NCI-H1048 (cell line): ENCODE measurements around the gene CDH2.

Experiments
- DNase-seq: peaks from one replicate; lab custom pipeline; 2025; lab: John Stamatoyannopoulos, UW

Gene CDH2

DNA sequence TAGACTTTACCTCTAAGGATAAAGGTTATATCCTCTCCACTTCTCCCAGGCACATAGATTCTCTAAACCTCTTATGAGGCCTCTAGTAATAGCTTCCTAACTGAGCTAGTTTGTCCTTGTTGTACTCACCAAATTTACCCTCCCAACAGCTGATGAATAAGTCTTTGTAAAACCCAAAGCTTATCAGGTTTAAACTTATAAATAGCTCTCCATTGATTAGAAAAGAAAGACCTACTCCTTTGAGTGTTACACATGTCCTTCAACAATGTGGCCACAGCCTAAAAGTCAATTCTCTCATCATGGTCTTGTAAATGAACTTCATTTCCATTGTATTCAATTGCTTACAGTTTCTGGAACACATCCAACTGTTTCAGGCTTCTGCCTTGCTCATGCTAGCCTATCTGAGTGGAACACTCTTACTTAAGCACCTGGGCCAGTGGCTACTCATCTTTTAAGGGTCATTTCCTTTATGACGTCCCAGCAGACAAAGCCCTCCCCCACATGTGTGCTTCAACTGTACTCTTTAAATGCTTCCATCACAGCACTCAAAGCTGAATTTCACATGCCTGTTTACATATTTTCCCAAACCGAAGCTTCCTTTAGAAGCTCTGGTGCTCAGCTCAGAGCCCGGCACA is 131.6 kb downstream of the CDH2 start:
- DNase-seq, result no peak

DNA sequence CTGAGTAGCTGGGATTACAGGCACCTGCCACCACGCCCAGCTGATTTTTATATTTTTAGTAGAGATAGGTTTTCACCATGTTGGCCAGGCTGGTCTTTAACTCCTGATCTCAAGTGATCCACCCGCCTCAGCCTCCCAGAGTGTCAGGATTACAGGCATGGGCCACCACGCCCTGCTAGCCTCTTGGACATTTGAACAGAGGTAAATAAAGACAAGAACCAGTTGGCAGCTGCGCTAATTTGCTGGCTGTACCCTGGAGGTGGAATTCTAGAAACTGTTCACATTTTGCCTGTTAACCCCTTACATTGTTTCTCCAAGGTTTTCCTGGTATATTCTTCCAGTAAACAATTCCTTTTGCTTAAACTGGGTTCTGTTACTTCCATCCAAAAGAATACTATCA is 132.9 kb downstream of the CDH2 start:
- no peak for DNase-seq

DNA sequence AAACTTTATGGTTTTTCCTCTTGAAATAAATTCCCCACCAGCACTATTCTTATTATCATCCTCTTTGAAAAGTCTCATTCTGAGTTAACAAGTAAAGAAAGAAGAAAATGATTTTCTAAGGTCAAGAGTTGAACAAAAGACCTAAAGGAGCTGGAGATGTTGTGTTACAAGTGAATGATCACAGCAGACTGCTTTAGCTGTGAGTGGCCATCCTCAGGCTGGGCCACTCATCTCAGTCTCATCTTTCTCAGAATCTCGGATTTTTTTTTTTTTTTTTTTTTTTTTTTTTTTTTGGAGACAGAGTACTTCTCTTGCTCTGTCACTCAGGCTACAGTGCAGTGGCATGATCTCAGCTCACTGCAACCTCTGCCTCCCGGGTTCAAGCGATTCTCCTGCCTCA is 133.3 kb downstream of the CDH2 start:
- DNase-seq, result no peak

DNA sequence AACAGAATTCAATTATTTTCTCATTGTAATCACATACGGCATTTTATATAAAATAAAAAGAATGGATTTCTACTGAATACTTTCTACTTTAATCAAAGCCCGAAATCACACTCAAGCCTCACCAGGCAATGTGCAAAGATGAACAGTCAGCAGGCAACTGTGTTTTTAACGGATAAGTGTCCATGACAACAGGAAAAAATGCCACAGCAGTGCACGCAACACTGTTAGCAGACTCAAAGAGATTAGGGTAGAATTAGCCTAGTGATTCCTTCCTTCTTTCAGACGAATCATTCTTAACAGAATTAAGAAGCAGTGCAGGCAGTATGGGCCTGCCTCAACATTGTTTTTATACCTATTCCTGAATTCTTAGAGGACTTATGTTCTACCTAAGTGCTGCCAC is 135.6 kb downstream of the CDH2 start:
- no peak for DNase-seq

DNA sequence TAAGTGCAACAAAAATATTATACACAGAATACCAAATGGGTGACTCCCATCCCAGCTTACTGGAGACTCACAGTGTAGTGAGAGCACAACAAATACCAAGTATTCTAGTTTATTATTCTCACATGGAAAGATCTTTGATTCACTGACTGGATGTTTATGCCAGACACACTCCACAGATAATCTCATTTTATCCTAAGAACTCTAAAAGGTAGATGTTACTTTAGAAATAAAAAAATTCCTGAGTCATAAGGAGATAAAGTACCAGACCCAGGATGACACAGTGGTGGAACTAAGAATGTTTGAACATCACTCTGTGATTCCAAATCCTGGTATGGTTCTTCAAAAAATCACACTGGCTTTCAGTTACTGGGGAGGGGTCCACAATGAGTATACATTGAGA is 136.2 kb downstream of the CDH2 start:
- DNase-seq, result no peak

DNA sequence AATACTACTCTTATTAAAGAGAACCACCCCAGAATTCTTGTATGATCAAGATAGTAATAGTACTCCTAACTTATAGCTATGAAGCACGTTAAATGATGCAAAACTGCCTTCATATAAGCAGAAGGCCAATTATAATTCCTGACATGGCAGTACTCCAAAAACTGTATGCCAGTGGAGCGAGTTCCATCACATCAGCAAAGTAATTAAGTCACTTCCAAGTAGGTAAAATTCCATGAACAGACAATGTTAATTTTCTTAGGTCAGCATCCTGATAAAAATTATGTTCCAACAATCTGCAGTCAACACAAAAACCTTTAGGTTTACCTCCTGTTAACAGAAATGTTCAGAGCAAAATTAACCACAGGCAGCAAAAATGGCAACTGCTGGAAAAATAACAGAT is 136.7 kb downstream of the CDH2 start:
- DNase-seq, result no peak

DNA sequence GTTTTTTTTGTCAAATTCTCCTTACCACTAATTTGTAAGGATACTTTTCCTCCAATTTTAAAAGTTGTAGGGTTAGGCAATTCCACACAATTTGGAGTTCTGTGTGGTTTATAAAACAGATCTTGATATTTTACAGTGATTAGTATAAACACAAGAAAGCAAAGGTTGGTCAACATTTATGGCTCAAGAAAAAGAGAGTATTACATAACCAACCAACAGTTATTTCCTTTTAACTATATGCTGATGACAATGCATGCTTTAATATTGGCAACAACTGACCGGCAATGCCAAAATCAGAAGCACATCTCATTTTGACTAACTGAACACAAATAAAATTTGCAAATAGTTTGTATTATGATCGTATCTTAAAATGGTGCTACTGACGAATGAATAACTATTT is 137.2 kb downstream of the CDH2 start:
- no peak for DNase-seq

DNA sequence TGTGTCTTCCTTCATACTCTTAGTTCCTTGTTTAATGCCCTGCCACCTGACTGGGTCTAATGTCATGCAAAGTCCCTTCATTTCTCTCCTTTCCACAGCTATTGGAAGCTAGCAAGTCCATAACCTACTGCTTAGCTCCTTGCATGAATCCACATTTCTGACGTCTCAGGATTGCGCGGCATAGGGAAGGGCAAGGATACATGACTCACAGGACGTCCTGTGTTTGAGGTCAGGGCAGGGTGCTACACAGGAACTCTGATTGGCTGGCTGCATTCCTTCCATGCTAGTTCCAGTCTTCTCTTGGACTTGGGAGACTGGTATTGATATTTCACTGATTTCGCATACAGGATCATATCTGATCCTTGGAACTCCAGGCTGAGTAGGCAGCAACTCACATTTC is 137.9 kb downstream of the CDH2 start:
- DNase-seq, result no peak

DNA sequence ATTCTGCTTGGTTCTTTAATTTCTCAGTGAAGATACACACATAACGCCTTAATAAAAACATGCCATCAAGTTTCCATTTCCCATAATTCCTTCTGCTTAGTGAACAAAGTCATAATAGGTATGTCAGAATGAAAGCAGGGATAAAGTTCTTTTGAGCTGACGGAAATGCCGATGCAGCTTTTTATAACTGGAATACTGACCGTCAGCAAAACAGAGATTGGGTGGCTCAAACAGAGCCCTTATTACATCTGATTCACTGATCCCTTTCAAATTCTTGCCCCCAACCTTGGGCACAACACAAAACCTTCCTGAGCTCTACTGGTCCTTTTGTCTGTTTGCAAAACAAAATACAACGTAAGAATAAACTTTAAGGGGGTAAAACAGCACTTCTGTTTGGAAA is 140.4 kb downstream of the CDH2 start:
- no peak for DNase-seq

DNA sequence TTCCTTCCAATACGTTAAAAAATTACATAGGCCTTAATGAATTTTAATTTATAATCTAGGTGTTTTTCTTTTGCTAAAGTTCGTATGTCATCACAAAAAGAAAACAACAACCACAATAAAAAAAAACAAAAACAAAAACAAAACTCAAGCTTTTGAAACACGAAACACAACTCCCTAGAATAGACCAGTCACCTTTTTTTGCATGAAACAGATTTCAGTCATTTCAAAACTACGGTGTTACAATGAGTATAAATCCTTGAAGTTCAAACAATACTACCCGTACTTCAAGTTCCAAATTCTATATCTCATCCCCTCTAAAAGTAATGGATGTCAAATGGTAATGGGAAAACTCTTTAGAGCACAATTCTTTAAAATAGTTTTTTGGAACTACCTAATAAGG is 142.4 kb downstream of the CDH2 start:
- no peak for DNase-seq

DNA sequence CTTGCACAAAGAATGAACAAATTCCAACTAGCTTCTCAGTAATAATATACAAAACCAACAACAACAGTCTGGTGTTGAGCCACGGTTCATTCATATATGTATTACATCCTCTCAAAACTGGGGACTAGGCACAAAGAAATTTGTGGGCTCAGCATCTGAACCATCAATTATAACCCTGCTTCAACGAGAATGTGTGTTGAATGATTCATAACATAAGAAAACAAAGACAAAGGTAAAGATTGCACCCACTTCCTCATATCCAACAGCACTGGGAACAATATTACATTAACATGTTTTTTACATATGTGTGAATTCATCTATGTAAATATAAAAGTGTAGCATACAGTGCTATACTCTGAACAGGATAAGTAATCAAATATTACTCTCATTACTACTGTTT is 144.8 kb downstream of the CDH2 start:
- DNase-seq, result no peak

DNA sequence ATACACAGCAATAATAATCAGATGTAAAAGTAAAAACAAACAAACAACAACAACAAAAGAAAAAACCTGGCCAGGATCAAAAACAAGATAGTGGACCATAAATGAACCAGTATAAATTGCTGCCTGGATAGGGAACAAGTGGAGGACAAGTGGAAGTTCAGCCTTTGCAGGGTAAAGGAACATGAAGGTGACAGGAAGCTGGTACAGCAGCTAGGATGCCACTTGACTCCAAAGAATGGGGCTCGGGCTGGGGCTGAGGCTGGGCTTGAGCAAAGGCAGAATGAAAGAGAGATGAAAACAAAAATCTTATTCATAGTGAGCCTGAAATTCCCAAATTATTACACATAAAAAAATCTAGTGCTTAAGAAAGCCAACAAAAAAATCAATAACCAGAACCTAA is 146.5 kb downstream of the CDH2 start:
- DNase-seq, result no peak

DNA sequence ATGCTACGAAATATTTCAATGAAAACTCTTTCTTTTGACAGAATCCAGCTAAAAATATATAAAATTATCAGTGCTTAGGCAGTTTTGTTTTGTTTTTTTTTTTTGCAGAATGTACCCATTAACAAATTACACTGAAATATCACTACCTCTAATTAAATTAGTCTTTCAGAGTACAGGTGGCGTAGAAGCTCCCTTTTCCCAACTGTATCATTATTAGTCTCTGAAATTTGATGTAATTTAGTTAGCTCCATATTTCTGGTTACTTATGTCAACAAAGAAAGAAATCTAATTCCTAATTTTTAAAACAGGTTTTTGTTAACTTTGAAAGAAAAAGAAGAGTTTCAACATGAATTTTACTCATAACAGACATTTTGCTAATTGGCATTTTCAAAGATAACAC is 149.2 kb downstream of the CDH2 start:
- no peak for DNase-seq

DNA sequence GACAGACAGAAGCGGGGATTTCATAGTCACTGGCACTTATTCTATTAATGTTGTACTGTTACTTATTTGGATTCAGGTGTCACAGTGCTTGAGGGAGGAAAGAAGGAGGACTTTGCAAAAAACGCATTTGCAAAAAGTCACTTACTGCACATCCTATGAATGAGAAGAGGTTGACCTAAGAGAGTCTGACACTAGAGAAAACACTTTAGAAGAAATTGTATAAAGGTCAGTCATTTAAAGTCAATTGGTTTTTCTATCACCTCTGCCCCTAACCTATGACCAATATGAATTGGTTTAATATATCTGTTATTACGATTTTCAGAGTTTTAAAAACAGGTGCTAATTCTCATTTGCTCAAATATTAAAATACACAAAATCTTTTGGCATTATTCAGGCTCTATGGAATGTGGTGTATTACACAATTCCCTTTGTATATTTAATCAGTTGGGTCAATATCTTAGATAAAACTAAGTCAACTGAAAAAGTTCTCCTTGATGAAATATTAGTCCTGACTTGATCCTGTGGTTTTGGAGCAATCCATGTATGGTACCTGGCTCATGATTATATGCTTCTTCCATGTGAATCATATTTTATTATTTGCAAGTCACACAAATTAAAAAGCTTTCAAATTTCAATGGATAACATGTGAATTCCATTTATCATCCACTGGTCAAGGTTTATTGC is 157.4 kb downstream of the CDH2 start:
- DNase-seq, result no peak

DNA sequence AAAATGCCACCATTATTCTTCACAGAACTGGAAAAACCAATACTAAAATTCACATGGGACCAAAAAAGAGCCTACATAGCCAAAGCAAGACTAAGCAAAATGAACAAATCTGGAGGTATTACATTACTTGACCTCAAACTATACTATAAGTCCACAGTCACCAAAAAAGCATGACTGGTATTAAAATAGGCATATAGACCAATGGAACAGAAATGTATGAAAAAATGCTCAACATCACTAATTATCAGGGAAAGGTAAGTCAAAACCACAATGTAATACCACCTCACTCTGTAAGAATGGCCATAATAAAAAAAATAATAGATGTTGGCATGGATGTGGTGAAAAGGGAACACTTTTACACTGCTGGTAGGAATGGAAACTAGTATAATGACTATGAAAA is 158.6 kb downstream of the CDH2 start:
- DNase-seq, result no peak

DNA sequence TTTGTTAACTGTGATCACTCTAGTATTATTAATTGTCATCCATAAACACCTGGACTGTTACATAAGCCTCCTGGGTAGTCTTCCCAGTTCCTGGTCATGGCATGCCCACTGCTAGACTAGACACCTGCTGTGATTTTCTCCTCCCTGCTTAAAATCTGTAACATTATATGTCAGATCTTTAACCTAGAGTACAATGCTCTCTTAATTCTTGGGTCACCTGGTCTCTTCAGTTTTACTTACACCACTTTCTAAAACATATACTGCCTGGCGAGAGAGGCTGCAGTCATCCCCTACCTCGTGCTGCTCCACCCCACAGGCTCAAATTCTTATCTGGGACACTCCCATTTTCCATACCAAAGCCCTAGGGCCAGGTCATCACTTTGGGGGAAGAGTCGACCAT is 161.3 kb downstream of the CDH2 start:
- no peak for DNase-seq

DNA sequence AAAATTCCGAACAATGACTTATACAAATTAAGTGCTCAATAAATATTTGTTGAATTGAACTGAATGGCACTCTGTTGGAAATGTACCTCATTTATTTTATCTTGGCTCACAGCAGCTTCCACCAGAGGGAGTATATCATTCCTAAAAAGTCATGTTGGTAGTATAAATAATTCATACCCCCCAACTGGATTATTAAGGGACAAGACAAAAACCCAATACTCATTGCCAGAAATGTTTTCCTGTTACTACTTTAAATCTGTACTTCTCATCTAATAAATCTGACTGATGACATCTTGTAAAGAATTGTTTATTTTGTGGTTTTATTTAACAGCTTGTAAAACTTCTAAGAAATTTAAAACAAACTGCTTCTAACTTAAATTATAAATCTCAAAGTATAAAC is 163.9 kb downstream of the CDH2 start:
- DNase-seq, result no peak

DNA sequence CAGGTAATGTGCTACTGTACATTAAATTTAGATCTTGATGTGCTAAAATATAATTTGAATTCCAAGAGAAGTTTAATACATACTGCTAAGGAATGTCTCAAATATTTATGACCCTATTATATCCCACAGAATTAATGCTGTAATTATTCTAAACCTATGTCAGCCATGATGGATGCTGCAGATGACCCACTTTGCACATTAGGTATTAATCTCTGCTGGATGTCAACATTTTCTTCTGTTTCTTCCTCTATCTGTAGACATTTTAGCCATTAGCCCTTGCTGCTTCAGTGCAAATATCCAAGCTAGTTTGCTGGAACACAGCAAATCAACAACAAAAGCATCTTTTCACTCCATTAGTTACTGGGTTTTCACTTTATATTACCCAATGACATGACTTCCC is 164.6 kb downstream of the CDH2 start:
- DNase-seq, result no peak

DNA sequence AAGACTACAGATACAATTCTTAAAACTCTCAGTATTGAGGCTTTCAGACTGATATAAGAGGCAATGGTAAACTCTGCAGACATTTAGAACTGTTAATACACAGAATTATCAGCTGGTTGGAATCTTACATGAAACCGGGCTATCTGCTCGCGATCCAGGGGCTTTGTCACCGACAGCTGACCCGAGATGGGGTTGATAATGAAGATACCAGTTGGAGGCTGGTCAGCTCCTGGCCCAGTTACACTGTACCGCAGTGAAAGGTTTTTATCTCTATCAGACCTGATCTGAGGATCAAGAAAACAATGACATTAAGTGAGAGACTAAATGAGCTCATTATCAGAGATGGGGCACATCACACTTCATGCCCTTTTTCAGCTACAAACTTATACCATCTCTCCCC is 167.3 kb downstream of the CDH2 start:
- no peak for DNase-seq

DNA sequence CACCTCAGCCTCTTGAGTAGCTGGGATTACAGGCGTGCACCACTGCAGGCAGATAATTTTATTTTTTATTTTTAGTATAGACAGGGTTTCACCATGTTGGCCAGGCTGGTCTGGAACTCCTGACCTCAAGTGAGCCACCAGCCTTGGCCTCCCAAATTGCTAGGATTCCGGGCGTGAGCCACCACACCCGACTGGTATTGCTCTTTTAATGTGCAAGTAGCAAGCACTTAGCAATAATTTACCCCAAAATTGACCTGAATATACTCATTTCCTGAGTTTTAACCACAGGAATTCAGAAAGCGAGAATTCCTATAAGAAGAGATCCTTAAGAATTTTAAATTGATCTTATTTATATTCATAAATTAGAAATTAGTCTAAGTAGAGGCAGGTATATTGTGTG is 169.1 kb downstream of the CDH2 start:
- no peak for DNase-seq

DNA sequence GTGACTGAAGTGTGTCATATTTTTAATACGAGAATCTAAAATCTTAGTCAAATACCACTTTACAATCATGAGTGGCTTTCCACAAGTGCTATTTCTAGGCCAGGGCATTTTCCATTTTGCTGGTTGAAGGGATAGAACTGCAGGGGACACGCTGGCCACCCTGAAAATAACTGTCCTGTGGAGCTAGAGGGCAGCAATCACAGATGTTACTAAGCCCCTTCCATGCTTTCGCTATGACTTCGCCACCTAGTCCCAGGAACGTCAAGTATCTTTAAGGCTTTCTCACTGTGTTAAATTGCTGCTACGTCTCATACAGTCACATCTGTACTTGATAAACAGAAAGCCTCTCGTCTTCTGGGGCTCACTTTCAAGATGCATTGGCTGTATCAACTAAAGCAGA is 171.8 kb downstream of the CDH2 start:
- DNase-seq, result no peak

DNA sequence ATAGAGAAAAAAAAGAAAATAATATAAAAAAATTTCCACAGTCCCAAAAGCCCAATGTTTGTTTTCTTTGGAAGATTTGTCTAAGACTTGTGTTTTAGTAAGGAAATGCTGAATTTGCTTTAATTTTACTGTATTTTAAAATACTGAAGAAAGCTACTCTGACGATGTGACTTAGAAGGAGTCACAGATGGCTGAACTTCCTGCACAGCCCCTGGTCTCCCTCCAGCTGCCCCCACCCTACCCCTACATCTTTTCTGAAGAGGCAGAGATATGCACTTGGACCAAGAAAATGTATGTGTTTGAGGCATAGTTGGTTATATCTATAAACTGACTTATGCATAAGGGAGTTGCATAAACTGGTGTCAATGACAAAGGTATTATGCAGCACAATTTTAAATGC is 172.3 kb downstream of the CDH2 start:
- DNase-seq, result no peak

DNA sequence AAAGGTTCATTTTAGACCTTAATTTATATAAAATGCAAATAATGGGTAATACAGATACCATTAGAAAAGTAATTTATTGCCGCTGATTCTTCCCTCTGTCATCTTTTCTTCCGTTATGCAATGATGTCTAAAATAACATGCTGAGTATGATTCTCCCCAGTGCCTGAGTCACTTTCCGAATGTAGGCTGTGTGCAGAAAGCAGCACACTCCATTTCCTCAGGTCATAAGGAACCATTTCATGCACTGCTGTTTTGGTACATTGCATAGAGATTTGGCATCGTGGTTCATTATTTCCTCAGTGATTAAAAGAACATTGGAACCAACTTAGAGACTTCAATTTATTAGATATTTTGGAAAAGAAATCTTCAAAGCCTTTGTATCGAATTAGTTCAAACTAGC is 173.5 kb downstream of the CDH2 start:
- DNase-seq, result no peak

DNA sequence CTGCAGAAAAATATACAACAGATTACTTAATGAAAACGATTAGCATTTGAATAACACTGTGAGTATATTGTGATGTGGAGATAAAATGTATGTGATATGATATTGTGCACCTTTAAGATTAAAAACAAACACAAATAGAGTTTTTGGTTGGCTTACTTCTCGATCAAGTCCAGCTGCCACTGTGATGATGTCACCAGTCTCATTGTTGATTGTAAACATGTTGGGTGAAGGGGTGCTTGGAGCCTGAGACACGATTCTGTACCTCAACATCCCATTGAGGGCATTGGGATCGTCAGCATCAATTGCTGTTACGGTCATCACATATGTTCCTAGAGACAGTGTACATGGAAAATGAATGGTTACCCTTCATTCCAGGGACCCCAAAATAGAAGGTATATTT is 174.1 kb downstream of the CDH2 start:
- DNase-seq, result no peak
